Nephron progenitor cell (in vitro differentiated cells): Measurements from ENCODE around the gene THSD8.
A peak's percentile ranks its signal among the peaks of the same experiment; 100 is the strongest.

Experiments
- DNase-seq: peaks from one replicate; pipeline ENCODE4 v3.0.0; 2021
- H3K27ac Mint-ChIP-seq: 2 replicates; pipeline ENCODE4 v1.8.0; 2021; ENCODE audit warnings: mild to moderate bottlenecking, moderate library complexity, mixed read lengths
- H3K27me3 Mint-ChIP-seq: 2 replicates; pipeline ENCODE4 v1.8.0; 2021; ENCODE audit warnings: mild to moderate bottlenecking, low read depth, mixed read lengths; ENCODE audit not compliant: poor library complexity
- H3K36me3 Mint-ChIP-seq: 2 replicates; pipeline ENCODE4 v1.8.0; 2021; ENCODE audit warnings: low read depth, mixed read lengths
- H3K4me1 Mint-ChIP-seq: 2 replicates; pipeline ENCODE4 v1.8.0; 2021; ENCODE audit warnings: mixed read lengths
- H3K4me3 Mint-ChIP-seq: 2 replicates; pipeline ENCODE4 v1.8.0; 2021; ENCODE audit warnings: mild to moderate bottlenecking, moderate library complexity, mixed read lengths
- H3K9me3 Mint-ChIP-seq: 2 replicates; pipeline ENCODE4 v1.8.0; 2021; ENCODE audit warnings: mild to moderate bottlenecking, moderate library complexity, mixed read lengths
- CTCF ChIP-seq: fragments of 200-600 bp; sonication (generic); IDR thresholded peaks from 2 replicates; pipeline ENCODE4 v1.5.0; 2021; ENCODE audit warnings: antibody characterized with exemption

Gene THSD8

GRCh38 chr19:12792853-12793289 is 9.0 kb upstream of the THSD8 start:
- H3K27me3 Mint-ChIP-seq: peaks cover 4% of the 10 kb centered on the region
- peak overlapping the region; percentile 87 for H3K4me3 Mint-ChIP-seq
- peaks cover 16% of the 10 kb centered on the region for H3K36me3 Mint-ChIP-seq
- TF ChIP-seq CTCF: no peak
- no peaks in the 10 kb centered on the region for H3K9me3 Mint-ChIP-seq
- no peak for DNase-seq
- H3K4me1 Mint-ChIP-seq: peaks cover 56% of the 10 kb centered on the region
- peak overlapping the region; percentile 71 for H3K27ac Mint-ChIP-seq

GRCh38 chr19:12793290-12794195 is 8.3 kb upstream of the THSD8 start:
- Mint-ChIP-seq H3K9me3 (no peaks in the 10 kb centered on the region), H3K36me3 (peaks cover 19% of the 10 kb centered on the region), H3K27ac (peak overlapping the region; percentile 81), H3K4me1 (peaks cover 49% of the 10 kb centered on the region), H3K27me3 (peaks cover 4% of the 10 kb centered on the region), H3K4me3 (peak overlapping the region; percentile 87)
- no peak for TF ChIP-seq CTCF
- peak; percentile 92 for DNase-seq

- H3K27ac Mint-ChIP-seq: no peak overlapping the region
- H3K4me1 Mint-ChIP-seq: peaks cover 41% of the 10 kb centered on the region
- H3K36me3 Mint-ChIP-seq: peaks cover 26% of the 10 kb centered on the region
- no peaks in the 10 kb centered on the region for H3K9me3 Mint-ChIP-seq
- peak overlapping the region; percentile 68 for H3K4me3 Mint-ChIP-seq
- peaks cover 4% of the 10 kb centered on the region for H3K27me3 Mint-ChIP-seq
- no peak for DNase-seq
- no peak for TF ChIP-seq CTCF
These were observed 7.5 kb upstream of the THSD8 start for GRCh38 chr19:12794196-12794941.

- Mint-ChIP-seq H3K4me3 (no peak overlapping the region), H3K9me3 (no peaks in the 10 kb centered on the region), H3K4me1 (peaks cover 40% of the 10 kb centered on the region), H3K27me3 (peaks cover 4% of the 10 kb centered on the region), H3K36me3 (peaks cover 31% of the 10 kb centered on the region), H3K27ac (no peak overlapping the region)
- no peak for TF ChIP-seq CTCF
- no peak for DNase-seq
These were observed 6.9 kb upstream of the THSD8 start for GRCh38 chr19:12794971-12795381.

GRCh38 chr19:12796146-12797071 is 5.5 kb upstream of the THSD8 start:
- no peaks in the 10 kb centered on the region for H3K9me3 Mint-ChIP-seq
- peaks cover 40% of the 10 kb centered on the region for H3K4me1 Mint-ChIP-seq
- peak; percentile 94 for TF ChIP-seq CTCF
- no peak overlapping the region for H3K4me3 Mint-ChIP-seq
- H3K36me3 Mint-ChIP-seq: peaks cover 31% of the 10 kb centered on the region
- H3K27me3 Mint-ChIP-seq: no peaks in the 10 kb centered on the region
- DNase-seq: peak; percentile 82
- no peak overlapping the region for H3K27ac Mint-ChIP-seq
